ENCODE results near the gene ARHGEF2. TPM values are rescaled to one million over a fixed set of nuclear protein-coding genes. Genes with fewer than 3 reads are reported as not detected.

Gene ARHGEF2
- total and polyA plus RNA-seq, 12 donors, result 22.7 to 79.8 (median 56.9) TPM

GRCh38 chr1:155940482-155940992 is 37.8 kb downstream of the ARHGEF2 start:
- Histone ChIP-seq H3K4me1 (peaks cover 32 to 73% (median 56%) of the 10 kb centered on the region in 9 donors), H3K9me3 (no peaks in the 10 kb centered on the region), H3K27me3 (no peaks in the 10 kb centered on the region), H3K27ac (peak overlapping the region; percentile 80 to 96 (median 85)), H3K4me3 (peak overlapping the region in 1 of 10 donors; percentile 14), H3K36me3 (peaks cover 0 to 3% (median 0%) of the 10 kb centered on the region in 9 donors)
- WGBS, 2 donors, result 29 to 36% methylated on average over 4 of the region's 4 CpGs
- ATAC-seq (peak; percentile 65 to 86 (median 81)), DNase-seq (peak in 1 of 2 donors; percentile 74)
- intact Hi-C loops (cut with DNase I), result loop anchor here in 6 of 10 donors (5.0 kb wide), 3 partner anchors 37 to 47 kb away; partner anchors contain the start of gene ARHGEF2 (in 4 of the 6)
- TF ChIP-seq CTCF (IDR thresholded peaks at IDR 0.05), result no peak

- Histone ChIP-seq H3K4me1 (peaks cover 35 to 69% (median 58%) of the 10 kb centered on the region in 9 donors), H3K27ac (peak overlapping the region in 9 of 10 donors; percentile 43 to 96 (median 85)), H3K27me3 (no peaks in the 10 kb centered on the region), H3K36me3 (peaks cover 0 to 5% (median 0%) of the 10 kb centered on the region in 9 donors), H3K4me3 (no peak overlapping the region), H3K9me3 (no peaks in the 10 kb centered on the region)
- intact Hi-C loops (cut with DNase I), result loop anchor here in 8 of 10 donors (1.0 to 10.0 kb wide), 4 partner anchors 51 to 117 kb away; partner anchors contain the start of genes LAMTOR2 (in 2 of the 8) and UBQLN4 (in 2 of the 8)
- WGBS, 2 donors, result 0% methylated on average over 1 of the region's 1 CpG
- TF ChIP-seq CTCF (IDR thresholded peaks at IDR 0.05), result peak; percentile 41 to 84 (median 67)
- DNase-seq, result peak in 1 of 2 donors; percentile 64
- ATAC-seq, result peak in 5 of 8 donors; percentile 11 to 29 (median 18)
Measured at GRCh38 chr1:155938220-155938627, 40.1 kb downstream of the ARHGEF2 start.

GRCh38 chr1:155934936-155935590 is 43.3 kb downstream of the ARHGEF2 start:
- DNase-seq, result no peak
- Histone ChIP-seq H3K9me3 (no peaks in the 10 kb centered on the region), H3K4me3 (peak overlapping the region; percentile 53 to 98 (median 78)), H3K4me1 (peaks cover 34 to 69% (median 59%) of the 10 kb centered on the region in 9 donors), H3K36me3 (peaks cover 0 to 37% (median 13%) of the 10 kb centered on the region in 9 donors), H3K27ac (peak overlapping the region; percentile 81 to 97 (median 92)), H3K27me3 (no peaks in the 10 kb centered on the region)
- no peak for TF ChIP-seq CTCF (IDR thresholded peaks at IDR 0.05)
- ATAC-seq, result no peak
- 81 to 82% methylated on average over 24 of the region's 24 CpGs for WGBS, 2 donors
- intact Hi-C loops (cut with DNase I), result loop anchor here in 2 of 10 donors (2.0 to 10.0 kb wide), 3 partner anchors 54 to 120 kb away; partner anchors contain the start of genes LAMTOR2 (in 2 of the 2) and UBQLN4 (in 2 of the 2)
